GM23338 (cell line): ENCODE measurements around the gene CLN6. TPM values are rescaled to one million over a fixed set of nuclear protein-coding genes. Genes with fewer than 3 reads are reported as not detected.
"Not testable (repeated sequence)": the region's sequence is repeated elsewhere in the genome, so short reads cannot be mapped to it uniquely, and the experiment has no call there.

ENCODE experiments used
- ATAC-seq: fragments of 200-7000 bp; cut with Tn5 transposase; 3 replicates; pipeline ENCODE4 v1.9.1; 2020
- DNase-seq: peaks from one replicate; pipeline ENCODE4 v3.0.0-alpha.2; 2015; ENCODE audit warnings: low spot score
- H2AFZ ChIP-seq: fragments of 200-600 bp; sonication (generic); 2 replicates; pipeline ENCODE4 v1.8.0; 2016; ENCODE audit warnings: antibody characterized with exemption, mild to moderate bottlenecking, moderate library complexity
- H3F3A ChIP-seq: fragments of 200-600 bp; sonication (generic); replicated peaks from 2 replicates; pipeline ENCODE4 v1.8.0; 2017; ENCODE audit warnings: antibody characterized with exemption, mixed run types, low read depth
- H3K27ac ChIP-seq: fragments of 200-600 bp; sonication (generic); 2 replicates; pipeline ENCODE4 v1.6.1; 2016; ENCODE audit warnings: low read depth
- H3K27me3 ChIP-seq: fragments of 200-600 bp; sonication (generic); 2 replicates; pipeline ENCODE4 v1.8.0; 2016; ENCODE audit warnings: mild to moderate bottlenecking, mixed run types, moderate library complexity; ENCODE audit not compliant: insufficient read depth
- H3K36me3 ChIP-seq: fragments of 200-600 bp; sonication (generic); 2 replicates; pipeline ENCODE4 v1.8.0; 2016; ENCODE audit warnings: mild to moderate bottlenecking; ENCODE audit not compliant: insufficient read depth
- H3K4me1 ChIP-seq: fragments of 200-600 bp; sonication (generic); 2 replicates; pipeline ENCODE4 v1.8.0; 2016; ENCODE audit warnings: mild to moderate bottlenecking, moderate library complexity; ENCODE audit not compliant: insufficient read depth
- H3K4me2 ChIP-seq: fragments of 200-600 bp; sonication (generic); 2 replicates; pipeline ENCODE4 v1.7.1; 2017; ENCODE audit warnings: mixed run types
- H3K4me3 ChIP-seq: fragments of 200-600 bp; sonication (generic); 2 replicates; pipeline ENCODE4 v1.6.1; 2016; ENCODE audit warnings: mixed run types
- H3K79me2 ChIP-seq: fragments of 200-600 bp; sonication (generic); replicated peaks from 2 replicates; pipeline ENCODE4 v1.8.0; 2017; ENCODE audit warnings: mild to moderate bottlenecking; ENCODE audit not compliant: insufficient read depth
- H3K9me2 ChIP-seq: fragments of 200-600 bp; sonication (generic); 2 replicates; pipeline ENCODE4 v1.8.0; 2017; ENCODE audit not compliant: insufficient read depth
- H4K20me1 ChIP-seq: fragments of 200-600 bp; sonication (generic); replicated peaks from 2 replicates; pipeline ENCODE4 v1.8.0; 2017; ENCODE audit warnings: mild to moderate bottlenecking; ENCODE audit not compliant: insufficient read depth
- H3K27ac Mint-ChIP-seq: 2 replicates; pipeline ENCODE4 v1.8.0; 2020; ENCODE audit warnings: inconsistent platforms, mild to moderate bottlenecking, moderate library complexity, mixed read lengths
- H3K27me3 Mint-ChIP-seq: 3 replicates; pipeline ENCODE4 v1.8.0; 2022; ENCODE audit warnings: low read depth, mild to moderate bottlenecking, moderate library complexity, mixed read lengths, inconsistent platforms; ENCODE audit not compliant: insufficient read depth, poor library complexity
- H3K36me3 Mint-ChIP-seq: 3 replicates; pipeline ENCODE4 v1.8.0; 2021; ENCODE audit warnings: low read depth, mild to moderate bottlenecking, inconsistent platforms, moderate library complexity, mixed read lengths
- H3K4me1 Mint-ChIP-seq: 3 replicates; pipeline ENCODE4 v1.8.0; 2020; ENCODE audit warnings: mild to moderate bottlenecking, inconsistent platforms, mixed read lengths
- H3K4me3 Mint-ChIP-seq: 3 replicates; pipeline ENCODE4 v1.8.0; 2021; ENCODE audit warnings: moderate library complexity, mild to moderate bottlenecking, inconsistent platforms, mixed read lengths
- H3K9me3 Mint-ChIP-seq: 3 replicates; pipeline ENCODE4 v1.8.0; 2020; ENCODE audit warnings: moderate library complexity, mild to moderate bottlenecking, inconsistent platforms, mixed read lengths
- NANOG ChIP-seq: IDR thresholded peaks from 2 replicates; pipeline ENCODE4 v1.6.1; 2016; ENCODE audit warnings: antibody characterized with exemption, borderline replicate concordance
- polyA plus RNA-seq: library from polyadenylated mRNA; unstranded; fragments of >200 nt; fragmentation: Nextera tagmentation; extraction: Ambion mirVana; gene quantifications from 2 replicates; pipeline ENCODE4 v1.2.1, GENCODE V29; 2016
- total RNA-seq: library from RNA; depleted of rRNA; stranded (reverse); fragments of >200 nt; shearing (Covaris generic); gene quantifications from 2 replicates; pipeline ENCODE4 v1.2.3, GENCODE V29; 2014
- TF ChIP-seq, protein P1 (sequence below): fragments of 250-450 bp; sonication (Bioruptor Pico); IDR thresholded peaks from 2 replicates; pipeline ENCODE4 v1.5.0; 2020; ENCODE audit warnings: mild to moderate bottlenecking, moderate library complexity
- TF ChIP-seq, protein P2 (sequence below): IDR thresholded peaks from one replicate; pipeline ENCODE4 v1.6.1; 2018; ENCODE audit warnings: antibody characterized with exemption; ENCODE audit not compliant: unreplicated experiment

CLN6 gene
- total and polyA plus RNA-seq, 2 experiments from 2014 or later, result 20.7 to 69.5 TPM

DNA sequence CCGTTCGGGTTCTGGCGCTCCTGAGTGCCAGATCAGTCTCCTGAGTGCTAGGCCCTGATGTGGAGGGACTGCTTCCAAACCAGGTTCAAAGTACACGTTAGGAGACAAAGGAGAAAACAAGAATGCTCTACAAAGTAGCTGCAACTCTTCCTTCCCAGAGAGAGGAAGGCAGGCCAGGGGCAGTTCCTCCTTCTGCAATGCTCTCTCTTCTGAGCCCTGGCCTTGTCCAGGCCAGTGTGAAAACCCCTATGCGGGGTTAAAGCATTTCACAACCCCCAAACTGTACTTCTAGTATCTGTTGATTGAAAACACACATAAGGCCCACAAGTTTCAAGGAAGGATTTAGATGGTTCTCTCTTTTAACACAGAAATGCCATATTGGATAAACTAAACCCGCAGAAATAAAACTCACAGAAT is 14.7 kb downstream of the CLN6 start (continued):
- TF ChIP-seq, protein P1, sequence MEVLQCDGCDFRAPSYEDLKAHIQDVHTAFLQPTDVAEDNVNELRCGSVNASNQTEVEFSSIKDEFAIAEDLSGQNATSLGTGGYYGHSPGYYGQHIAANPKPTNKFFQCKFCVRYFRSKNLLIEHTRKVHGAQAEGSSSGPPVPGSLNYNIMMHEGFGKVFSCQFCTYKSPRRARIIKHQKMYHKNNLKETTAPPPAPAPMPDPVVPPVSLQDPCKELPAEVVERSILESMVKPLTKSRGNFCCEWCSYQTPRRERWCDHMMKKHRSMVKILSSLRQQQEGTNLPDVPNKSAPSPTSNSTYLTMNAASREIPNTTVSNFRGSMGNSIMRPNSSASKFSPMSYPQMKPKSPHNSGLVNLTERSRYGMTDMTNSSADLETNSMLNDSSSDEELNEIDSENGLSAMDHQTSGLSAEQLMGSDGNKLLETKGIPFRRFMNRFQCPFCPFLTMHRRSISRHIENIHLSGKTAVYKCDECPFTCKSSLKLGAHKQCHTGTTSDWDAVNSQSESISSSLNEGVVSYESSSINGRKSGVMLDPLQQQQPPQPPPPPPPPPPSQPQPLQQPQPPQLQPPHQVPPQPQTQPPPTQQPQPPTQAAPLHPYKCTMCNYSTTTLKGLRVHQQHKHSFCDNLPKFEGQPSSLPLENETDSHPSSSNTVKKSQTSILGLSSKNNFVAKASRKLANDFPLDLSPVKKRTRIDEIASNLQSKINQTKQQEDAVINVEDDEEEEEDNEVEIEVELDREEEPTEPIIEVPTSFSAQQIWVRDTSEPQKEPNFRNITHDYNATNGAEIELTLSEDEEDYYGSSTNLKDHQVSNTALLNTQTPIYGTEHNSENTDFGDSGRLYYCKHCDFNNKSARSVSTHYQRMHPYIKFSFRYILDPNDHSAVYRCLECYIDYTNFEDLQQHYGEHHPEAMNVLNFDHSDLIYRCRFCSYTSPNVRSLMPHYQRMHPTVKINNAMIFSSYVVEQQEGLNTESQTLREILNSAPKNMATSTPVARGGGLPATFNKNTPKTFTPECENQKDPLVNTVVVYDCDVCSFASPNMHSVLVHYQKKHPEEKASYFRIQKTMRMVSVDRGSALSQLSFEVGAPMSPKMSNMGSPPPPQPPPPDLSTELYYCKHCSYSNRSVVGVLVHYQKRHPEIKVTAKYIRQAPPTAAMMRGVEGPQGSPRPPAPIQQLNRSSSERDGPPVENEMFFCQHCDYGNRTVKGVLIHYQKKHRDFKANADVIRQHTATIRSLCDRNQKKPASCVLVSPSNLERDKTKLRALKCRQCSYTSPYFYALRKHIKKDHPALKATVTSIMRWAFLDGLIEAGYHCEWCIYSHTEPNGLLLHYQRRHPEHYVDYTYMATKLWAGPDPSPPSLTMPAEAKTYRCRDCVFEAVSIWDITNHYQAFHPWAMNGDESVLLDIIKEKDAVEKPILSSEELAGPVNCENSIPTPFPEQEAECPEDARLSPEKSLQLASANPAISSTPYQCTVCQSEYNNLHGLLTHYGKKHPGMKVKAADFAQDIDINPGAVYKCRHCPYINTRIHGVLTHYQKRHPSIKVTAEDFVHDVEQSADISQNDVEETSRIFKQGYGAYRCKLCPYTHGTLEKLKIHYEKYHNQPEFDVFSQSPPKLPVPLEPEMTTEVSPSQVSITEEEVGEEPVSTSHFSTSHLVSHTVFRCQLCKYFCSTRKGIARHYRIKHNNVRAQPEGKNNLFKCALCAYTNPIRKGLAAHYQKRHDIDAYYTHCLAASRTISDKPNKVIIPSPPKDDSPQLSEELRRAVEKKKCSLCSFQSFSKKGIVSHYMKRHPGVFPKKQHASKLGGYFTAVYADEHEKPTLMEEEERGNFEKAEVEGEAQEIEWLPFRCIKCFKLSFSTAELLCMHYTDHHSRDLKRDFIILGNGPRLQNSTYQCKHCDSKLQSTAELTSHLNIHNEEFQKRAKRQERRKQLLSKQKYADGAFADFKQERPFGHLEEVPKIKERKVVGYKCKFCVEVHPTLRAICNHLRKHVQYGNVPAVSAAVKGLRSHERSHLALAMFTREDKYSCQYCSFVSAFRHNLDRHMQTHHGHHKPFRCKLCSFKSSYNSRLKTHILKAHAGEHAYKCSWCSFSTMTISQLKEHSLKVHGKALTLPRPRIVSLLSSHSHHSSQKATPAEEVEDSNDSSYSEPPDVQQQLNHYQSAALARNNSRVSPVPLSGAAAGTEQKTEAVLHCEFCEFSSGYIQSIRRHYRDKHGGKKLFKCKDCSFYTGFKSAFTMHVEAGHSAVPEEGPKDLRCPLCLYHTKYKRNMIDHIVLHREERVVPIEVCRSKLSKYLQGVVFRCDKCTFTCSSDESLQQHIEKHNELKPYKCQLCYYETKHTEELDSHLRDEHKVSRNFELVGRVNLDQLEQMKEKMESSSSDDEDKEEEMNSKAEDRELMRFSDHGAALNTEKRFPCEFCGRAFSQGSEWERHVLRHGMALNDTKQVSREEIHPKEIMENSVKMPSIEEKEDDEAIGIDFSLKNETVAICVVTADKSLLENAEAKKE (CRISPR knock-in tag), result no peak

DNA sequence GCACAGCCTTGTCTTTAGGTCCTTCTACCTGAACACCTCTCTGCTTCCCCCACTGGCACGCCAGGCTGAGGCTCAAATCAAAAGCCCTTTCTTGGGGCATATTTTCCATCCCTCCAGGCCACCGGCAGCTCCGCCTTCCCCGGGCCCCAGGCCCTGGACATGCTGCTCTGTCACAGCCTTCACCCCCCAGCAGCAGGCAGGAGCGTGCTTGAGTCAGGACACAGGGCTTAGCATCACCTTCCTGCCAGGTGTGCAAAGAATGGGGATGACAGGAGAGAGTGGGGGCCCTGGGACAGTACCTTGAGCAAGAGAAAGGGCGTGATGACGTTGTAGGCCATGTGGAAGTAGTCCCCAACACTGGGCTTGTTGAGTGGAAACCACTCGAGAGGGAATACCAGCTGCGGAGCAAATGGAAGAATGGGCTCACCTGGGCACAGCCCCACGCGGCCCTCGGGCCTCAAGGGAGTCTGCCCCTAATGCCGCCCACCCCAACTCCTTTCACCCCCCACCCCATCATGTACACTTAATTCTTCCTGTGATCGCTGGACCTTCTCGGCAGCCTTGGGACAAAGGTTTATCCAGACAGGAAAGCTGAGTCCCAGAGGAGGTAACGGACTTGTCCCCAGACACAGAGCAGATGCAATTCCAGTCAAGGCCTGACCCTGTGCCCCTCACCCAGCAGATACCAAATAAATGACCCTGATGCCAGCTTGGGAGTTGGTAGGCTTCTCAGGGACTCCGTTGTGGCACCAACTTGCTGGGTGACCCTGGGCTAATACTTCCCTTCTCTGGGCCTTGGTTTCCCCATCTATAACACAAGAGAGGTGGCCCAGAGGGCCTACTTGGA is 15.3 kb downstream of the CLN6 start:
- DNase-seq, result no peak
- H4K20me1 ChIP-seq, result peaks cover 41% of the 10 kb centered on the region
- H3K4me3 Mint-ChIP-seq, result no peak overlapping the region
- H3K79me2 ChIP-seq, result peaks cover 59% of the 10 kb centered on the region
- no peaks in the 10 kb centered on the region for H3K9me2 ChIP-seq
- no peaks in the 10 kb centered on the region for H3K27me3 ChIP-seq
- no peak overlapping the region for H3K27ac ChIP-seq
- H3F3A ChIP-seq, result peaks cover 13% of the 10 kb centered on the region
- H3K4me1 ChIP-seq, result peaks cover 3% of the 10 kb centered on the region; the same call in 1 of the 2 replicates
- no peaks in the 10 kb centered on the region for H3K9me3 Mint-ChIP-seq
- H2AFZ ChIP-seq, result no peak overlapping the region
- TF ChIP-seq, protein P2, sequence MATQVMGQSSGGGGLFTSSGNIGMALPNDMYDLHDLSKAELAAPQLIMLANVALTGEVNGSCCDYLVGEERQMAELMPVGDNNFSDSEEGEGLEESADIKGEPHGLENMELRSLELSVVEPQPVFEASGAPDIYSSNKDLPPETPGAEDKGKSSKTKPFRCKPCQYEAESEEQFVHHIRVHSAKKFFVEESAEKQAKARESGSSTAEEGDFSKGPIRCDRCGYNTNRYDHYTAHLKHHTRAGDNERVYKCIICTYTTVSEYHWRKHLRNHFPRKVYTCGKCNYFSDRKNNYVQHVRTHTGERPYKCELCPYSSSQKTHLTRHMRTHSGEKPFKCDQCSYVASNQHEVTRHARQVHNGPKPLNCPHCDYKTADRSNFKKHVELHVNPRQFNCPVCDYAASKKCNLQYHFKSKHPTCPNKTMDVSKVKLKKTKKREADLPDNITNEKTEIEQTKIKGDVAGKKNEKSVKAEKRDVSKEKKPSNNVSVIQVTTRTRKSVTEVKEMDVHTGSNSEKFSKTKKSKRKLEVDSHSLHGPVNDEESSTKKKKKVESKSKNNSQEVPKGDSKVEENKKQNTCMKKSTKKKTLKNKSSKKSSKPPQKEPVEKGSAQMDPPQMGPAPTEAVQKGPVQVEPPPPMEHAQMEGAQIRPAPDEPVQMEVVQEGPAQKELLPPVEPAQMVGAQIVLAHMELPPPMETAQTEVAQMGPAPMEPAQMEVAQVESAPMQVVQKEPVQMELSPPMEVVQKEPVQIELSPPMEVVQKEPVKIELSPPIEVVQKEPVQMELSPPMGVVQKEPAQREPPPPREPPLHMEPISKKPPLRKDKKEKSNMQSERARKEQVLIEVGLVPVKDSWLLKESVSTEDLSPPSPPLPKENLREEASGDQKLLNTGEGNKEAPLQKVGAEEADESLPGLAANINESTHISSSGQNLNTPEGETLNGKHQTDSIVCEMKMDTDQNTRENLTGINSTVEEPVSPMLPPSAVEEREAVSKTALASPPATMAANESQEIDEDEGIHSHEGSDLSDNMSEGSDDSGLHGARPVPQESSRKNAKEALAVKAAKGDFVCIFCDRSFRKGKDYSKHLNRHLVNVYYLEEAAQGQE, result no peak
- no peak for TF ChIP-seq NANOG
- peaks cover 36% of the 10 kb centered on the region for H3K36me3 Mint-ChIP-seq
- H3K4me1 Mint-ChIP-seq, result peaks cover 21% of the 10 kb centered on the region
- H3K4me2 ChIP-seq, result no peak overlapping the region
- H3K36me3 ChIP-seq, result peaks cover 10% of the 10 kb centered on the region; the same call in 1 of the 2 replicates
- H3K27ac Mint-ChIP-seq, result no peak overlapping the region
- no peak overlapping the region for H3K4me3 ChIP-seq
- peaks cover 16% of the 10 kb centered on the region for H3K27me3 Mint-ChIP-seq
- no peak for ATAC-seq

DNA sequence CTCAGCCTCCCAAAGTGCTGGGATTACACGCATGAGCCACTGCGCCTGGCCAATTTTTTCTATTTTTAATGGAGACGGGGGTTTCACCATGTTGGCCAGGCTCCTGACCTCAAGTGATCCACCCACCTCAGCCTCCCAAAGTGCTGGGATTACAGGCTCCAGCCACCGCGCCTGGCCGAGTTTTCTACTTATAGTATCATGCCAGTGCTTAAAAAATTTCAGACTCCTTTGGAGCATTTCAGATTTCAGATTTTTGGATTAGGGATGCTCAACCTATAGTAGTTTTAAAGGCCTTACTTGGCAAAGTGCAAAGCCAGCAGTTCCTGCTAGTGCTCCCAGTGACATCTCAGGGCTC is 16.1 kb downstream of the CLN6 start:
- not testable (repeated sequence) for H3K9me3 Mint-ChIP-seq, H3K9me2 ChIP-seq, H3K4me2 ChIP-seq, H3K27ac Mint-ChIP-seq, H3K4me1 ChIP-seq, ATAC-seq, H2AFZ ChIP-seq, H3K36me3 ChIP-seq, H3K4me3 ChIP-seq, H3K4me3 Mint-ChIP-seq, DNase-seq, H3K27me3 ChIP-seq, H3K27ac ChIP-seq
- peaks cover 32% of the 10 kb centered on the region for H3K36me3 Mint-ChIP-seq
- H3K4me1 Mint-ChIP-seq, result peaks cover 21% of the 10 kb centered on the region
- H3K27me3 Mint-ChIP-seq, result peaks cover 20% of the 10 kb centered on the region
- Histone ChIP-seq H4K20me1 (peaks cover 39% of the 10 kb centered on the region), H3K79me2 (peaks cover 51% of the 10 kb centered on the region), H3F3A (peaks cover 13% of the 10 kb centered on the region)
